ENCODE results near the gene TPI1. TPM values are rescaled to one million over a fixed set of nuclear protein-coding genes. Genes with fewer than 3 reads are reported as not detected.

The TPI1 gene
- total RNA-seq, 1 experiment from 2014 or later, result 1,259 TPM

- CTCF ChIA-PET, result no interaction called here
- ATAC-seq, result no peak
- no TSS peak for BruUV-seq (replicated peaks)
Observed at GRCh38 chr12:6839482-6840201, 27.7 kb upstream of the TPI1 start.

GRCh38 chr12:6840330-6840729, 27.0 kb upstream of the TPI1 start:
- H3F3A ChIP-seq (ENCODE audit: low read length, unreplicated experiment), result no peaks in the 10 kb centered on the region
- no peak overlapping the region for H3K4me2 ChIP-seq (ENCODE audit: low read length)
- no peak overlapping the region for H3K9ac ChIP-seq (ENCODE audit: low read length)
- intact Hi-C loops (cut with micrococcal nuclease), result no loop called here
- ChIA-PET POLR2A (ENCODE audit: unreplicated experiment) (no interaction called here), CTCF (no interaction called here)
- DNase-seq, result no peak
- H3K79me2 ChIP-seq (ENCODE audit: low read length), result no peaks in the 10 kb centered on the region
- no peak overlapping the region for H3K4me3 ChIP-seq (ENCODE audit: low read length)
- no peaks in the 10 kb centered on the region for H3K4me1 ChIP-seq (ENCODE audit: insufficient read depth, low read length)
- H3K36me3 ChIP-seq (ENCODE audit: low read depth, low read length), result no peaks in the 10 kb centered on the region
- BruUV-seq (replicated peaks), result no TSS peak
- H3K9me3 ChIP-seq (ENCODE audit: low read length), result no peaks in the 10 kb centered on the region
- no peaks in the 10 kb centered on the region for H4K20me1 ChIP-seq (ENCODE audit: low read length)
- no peak overlapping the region for H2AFZ ChIP-seq (ENCODE audit: low read length)
- no peaks in the 10 kb centered on the region for H3K9me2 ChIP-seq (replicated peaks; ENCODE audit: low read length)
- H3K27me3 ChIP-seq (ENCODE audit: low read length), result no peaks in the 10 kb centered on the region
- TF ChIP-seq CTCF (conservative IDR thresholded peaks at IDR 0.05; ENCODE audit: low read depth, low read length) (no peak), EZH2 (IDR thresholded peaks at IDR 0.05; ENCODE audit: low read length, unreplicated experiment) (no peak), EZH2phosphoT487 (IDR thresholded peaks at IDR 0.05; ENCODE audit: borderline replicate concordance, low read length) (no peak)
- H3K27ac ChIP-seq (ENCODE audit: low read length), result no peak overlapping the region
- ATAC-seq, result no peak

More at GRCh38 chr12:6839482-6840201, 27.7 kb upstream of the TPI1 start:
- Histone ChIP-seq H3K9me2 (replicated peaks; ENCODE audit: low read length) (no peaks in the 10 kb centered on the region), H3K27ac (ENCODE audit: low read length) (no peak overlapping the region), H3K4me2 (ENCODE audit: low read length) (no peak overlapping the region), H3K4me1 (ENCODE audit: insufficient read depth, low read length) (no peaks in the 10 kb centered on the region), H3K4me3 (ENCODE audit: low read length) (no peak overlapping the region), H2AFZ (ENCODE audit: low read length) (no peak overlapping the region), H3K36me3 (ENCODE audit: low read depth, low read length) (no peaks in the 10 kb centered on the region), H3K9ac (ENCODE audit: low read length) (no peak overlapping the region), H3K9me3 (ENCODE audit: low read length) (no peaks in the 10 kb centered on the region), H3K27me3 (ENCODE audit: low read length) (no peaks in the 10 kb centered on the region), H3K79me2 (ENCODE audit: low read length) (no peaks in the 10 kb centered on the region), H3F3A (ENCODE audit: low read length, unreplicated experiment) (no peaks in the 10 kb centered on the region), H4K20me1 (ENCODE audit: low read length) (no peaks in the 10 kb centered on the region)
- no peak for DNase-seq
- intact Hi-C loops (cut with micrococcal nuclease), result no loop called here
- POLR2A ChIA-PET (ENCODE audit: unreplicated experiment), result no interaction called here
- TF ChIP-seq EZH2phosphoT487 (IDR thresholded peaks at IDR 0.05; ENCODE audit: borderline replicate concordance, low read length) (no peak), EZH2 (IDR thresholded peaks at IDR 0.05; ENCODE audit: low read length, unreplicated experiment) (no peak), CTCF (conservative IDR thresholded peaks at IDR 0.05; ENCODE audit: low read depth, low read length) (no peak)

- ATAC-seq, result no peak
Observed at GRCh38 chr12:6840761-6841515, 26.4 kb upstream of the TPI1 start, which contains the start of gene GNB3. TSS of gene GNB3 (plus strand) at chr12:6840925. CDS start at chr12:6841288, 363 bp downstream.

More at GRCh38 chr12:6840761-6841515, 26.4 kb upstream of the TPI1 start, which contains the start of gene GNB3:
- Histone ChIP-seq H3K4me2 (ENCODE audit: low read length) (no peak within 1 kb of the TSS), H3K36me3 (ENCODE audit: low read depth, low read length) (no peaks in the 10 kb centered on the region), H3K9me2 (replicated peaks; ENCODE audit: low read length) (no peaks in the 10 kb centered on the region), H4K20me1 (ENCODE audit: low read length) (no peaks in the 10 kb centered on the region), H3K9me3 (ENCODE audit: low read length) (no peaks in the 10 kb centered on the region), H3K4me3 (ENCODE audit: low read length) (no peak within 1 kb of the TSS), H2AFZ (ENCODE audit: low read length) (no peak within 1 kb of the TSS), H3K79me2 (ENCODE audit: low read length) (no peaks in the 10 kb centered on the region), H3K27ac (ENCODE audit: low read length) (no peak within 1 kb of the TSS), H3K4me1 (ENCODE audit: insufficient read depth, low read length) (no peaks in the 10 kb centered on the region), H3K9ac (ENCODE audit: low read length) (no peak within 1 kb of the TSS), H3F3A (ENCODE audit: low read length, unreplicated experiment) (no peaks in the 10 kb centered on the region), H3K27me3 (ENCODE audit: low read length) (no peaks in the 10 kb centered on the region)
- intact Hi-C loops (cut with micrococcal nuclease), result no loop called here
- ChIA-PET CTCF (no interaction called here), POLR2A (ENCODE audit: unreplicated experiment) (no interaction called here)
- no TSS peak for BruUV-seq (replicated peaks)
- no peak for DNase-seq
- no peak for TF ChIP-seq EZH2 (IDR thresholded peaks at IDR 0.05; ENCODE audit: low read length, unreplicated experiment)
- no peak for TF ChIP-seq CTCF (conservative IDR thresholded peaks at IDR 0.05; ENCODE audit: low read depth, low read length)
- no peak for TF ChIP-seq EZH2phosphoT487 (IDR thresholded peaks at IDR 0.05; ENCODE audit: borderline replicate concordance, low read length)
